GM21529 (cell line): Measurements from ENCODE around the gene INHA.

Experiments
- ATAC-seq: cut with Tn5 transposase; IDR thresholded peaks from one replicate; pipeline ENCODE4 v1.9.1; 2021; ENCODE audit not compliant: unreplicated experiment

INHA gene

GRCh38 chr2:219571311-219572236 is 536 bp upstream of the INHA start, which contains the start of gene OBSL1:
OBSL1 (minus strand) TSS chr2:219571539; CDS start chr2:219571232, 307 bp downstream.
- ATAC-seq = no peak

GRCh38 chr2:219573166-219573565 is 1.1 kb downstream of the INHA start:
- no peak for ATAC-seq

- ATAC-seq = no peak
These were observed 2.6 kb downstream of the INHA start for GRCh38 chr2:219574484-219575311.

GRCh38 chr2:219575566-219576504 is 3.7 kb downstream of the INHA start:
- no peak for ATAC-seq

GRCh38 chr2:219576505-219577388 is 4.6 kb downstream of the INHA start:
- no peak for ATAC-seq

GRCh38 chr2:219578811-219579613 is 6.9 kb downstream of the INHA start:
- ATAC-seq = no peak

- ATAC-seq = no peak
These were observed 9.2 kb downstream of the INHA start for GRCh38 chr2:219581346-219581745.

- ATAC-seq = no peak
These were observed 19.0 kb downstream of the INHA start for GRCh38 chr2:219591091-219591490.

- ATAC-seq = no peak
These were observed 20.6 kb downstream of the INHA start for GRCh38 chr2:219592736-219593135.

GRCh38 chr2:219593154-219593553 is 21.0 kb downstream of the INHA start:
- ATAC-seq = no peak

GRCh38 chr2:219595256-219595655 is 23.1 kb downstream of the INHA start:
- no peak for ATAC-seq

GRCh38 chr2:219596954-219597551 is 24.9 kb downstream of the INHA start:
- no peak for ATAC-seq

GRCh38 chr2:219597552-219598307 is 25.6 kb downstream of the INHA start, which contains the start of gene STK11IP:
STK11IP (plus strand) TSS chr2:219597857; CDS start chr2:219598120, 263 bp downstream.
- peak; percentile 92 for ATAC-seq

- ATAC-seq = no peak
These were observed 26.4 kb downstream of the INHA start for GRCh38 chr2:219598308-219599078.

GRCh38 chr2:219603771-219604170 is 31.7 kb downstream of the INHA start:
- no peak for ATAC-seq

- ATAC-seq = no peak
These were observed 33.5 kb downstream of the INHA start for GRCh38 chr2:219605607-219605954.

- ATAC-seq = no peak
These were observed 35.8 kb downstream of the INHA start for GRCh38 chr2:219607931-219608330.
